GM18511 (cell line): ENCODE data around the gene DNAJB6.

Experiments
- ATAC-seq: cut with Tn5 transposase; IDR thresholded peaks from one replicate; pipeline ENCODE4 v1.9.1; 2021; ENCODE audit warnings: mild to moderate bottlenecking, moderate library complexity; ENCODE audit not compliant: unreplicated experiment

DNAJB6 gene

GRCh38 chr7:157425137-157425731, 88.4 kb downstream of the DNAJB6 start:
- ATAC-seq = no peak

GRCh38 chr7:157425761-157426160, 89.0 kb downstream of the DNAJB6 start:
- no peak for ATAC-seq

DNA sequence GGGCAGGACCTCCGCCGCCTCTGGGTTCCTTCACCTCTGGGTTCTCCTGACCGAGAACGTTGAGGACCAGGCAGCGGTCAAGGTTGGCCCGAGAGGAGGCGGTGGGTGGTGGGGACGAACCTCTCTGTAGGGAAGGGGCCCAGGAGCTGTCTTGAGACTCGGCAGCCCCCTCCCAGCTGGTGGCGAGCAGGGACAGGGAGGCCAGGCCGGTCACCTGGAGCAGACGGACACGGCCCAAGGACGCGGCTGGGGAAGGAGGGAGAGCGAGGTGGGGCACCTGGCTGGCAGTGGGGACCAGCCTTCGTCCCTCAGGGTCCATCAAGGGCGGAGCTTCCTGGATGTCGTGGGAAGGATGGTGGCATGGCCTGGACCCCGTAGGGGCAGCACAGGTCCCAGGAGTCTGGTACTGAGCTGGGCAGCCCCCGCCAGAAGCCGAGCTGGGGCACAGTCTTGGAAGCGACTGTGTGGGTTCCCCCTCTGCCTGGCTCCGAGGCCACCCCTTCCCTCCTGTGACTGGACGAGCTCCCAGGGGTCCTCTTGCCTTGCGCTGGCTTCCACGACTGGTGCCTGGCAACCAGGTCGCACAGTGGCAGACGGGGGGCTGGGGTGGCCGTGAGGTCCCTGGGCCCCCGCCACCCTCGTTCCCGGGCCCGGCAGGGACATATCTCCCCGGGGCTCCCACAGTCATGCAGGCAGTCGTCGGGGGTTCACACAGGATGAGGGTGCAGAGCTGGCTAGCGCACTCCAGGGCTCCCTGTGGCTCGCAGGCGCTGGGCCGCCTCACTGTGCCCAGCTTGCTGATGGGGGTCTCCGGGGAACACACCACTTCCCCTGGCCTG, 89.9 kb downstream of the DNAJB6 start:
- ATAC-seq = no peak

DNA sequence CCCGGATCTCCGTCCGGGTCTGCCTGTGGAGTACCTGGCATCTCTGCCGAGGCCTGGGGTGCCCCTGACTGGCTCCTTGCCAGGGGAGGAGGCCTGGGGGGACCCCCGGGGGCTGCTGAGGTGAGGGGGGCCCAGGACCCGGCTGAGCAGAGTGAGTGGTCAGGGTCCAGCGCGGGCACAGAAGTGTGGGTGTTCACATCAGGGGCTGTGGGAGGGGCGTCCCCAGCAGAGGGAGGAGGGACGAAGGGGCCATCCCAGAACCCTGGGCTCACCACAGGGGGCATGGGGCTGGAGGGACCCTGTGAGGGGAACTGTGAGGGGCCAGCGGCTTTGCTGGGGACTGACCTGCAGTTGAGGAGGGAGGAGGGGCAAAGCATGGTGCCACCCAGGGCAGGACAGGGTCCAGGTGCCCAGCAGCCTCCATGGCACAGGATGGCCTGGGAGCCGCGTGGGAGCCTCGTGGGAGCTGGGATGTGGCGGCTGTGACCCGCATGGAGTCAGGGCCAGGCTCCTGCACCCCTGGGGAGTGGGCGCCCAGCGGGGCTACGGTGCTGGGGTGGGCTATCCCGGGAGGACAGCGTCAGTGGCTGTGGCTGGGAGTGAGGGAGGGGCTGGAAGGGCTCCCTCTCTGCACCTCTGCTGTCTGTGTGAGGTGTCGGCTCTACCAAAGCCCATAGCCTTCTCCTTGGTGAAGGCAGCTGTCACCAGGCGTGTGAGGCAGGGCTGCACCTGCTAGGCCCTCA, 91.2 kb downstream of the DNAJB6 start:
- ATAC-seq = no peak

DNA sequence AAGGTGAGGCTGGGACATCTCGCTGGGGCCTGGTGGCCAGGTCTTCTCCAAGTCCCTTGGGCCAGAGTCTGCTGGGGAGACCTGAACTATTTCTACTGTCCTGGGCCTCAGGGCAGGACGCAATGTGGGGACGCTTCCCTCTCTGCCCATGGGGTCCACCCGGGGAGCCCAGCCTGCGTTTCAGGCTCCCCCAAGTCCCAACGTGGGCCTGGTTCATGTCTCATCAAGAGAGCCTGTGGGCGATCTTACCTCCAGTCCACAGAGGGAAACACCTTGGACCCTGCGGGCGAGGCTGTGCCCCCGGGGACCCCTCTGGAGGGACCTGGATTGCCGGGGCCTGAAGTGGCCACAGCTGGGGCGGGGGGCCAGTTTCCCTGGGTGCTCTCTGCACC, 91.7 kb downstream of the DNAJB6 start:
- ATAC-seq = no peak

DNA sequence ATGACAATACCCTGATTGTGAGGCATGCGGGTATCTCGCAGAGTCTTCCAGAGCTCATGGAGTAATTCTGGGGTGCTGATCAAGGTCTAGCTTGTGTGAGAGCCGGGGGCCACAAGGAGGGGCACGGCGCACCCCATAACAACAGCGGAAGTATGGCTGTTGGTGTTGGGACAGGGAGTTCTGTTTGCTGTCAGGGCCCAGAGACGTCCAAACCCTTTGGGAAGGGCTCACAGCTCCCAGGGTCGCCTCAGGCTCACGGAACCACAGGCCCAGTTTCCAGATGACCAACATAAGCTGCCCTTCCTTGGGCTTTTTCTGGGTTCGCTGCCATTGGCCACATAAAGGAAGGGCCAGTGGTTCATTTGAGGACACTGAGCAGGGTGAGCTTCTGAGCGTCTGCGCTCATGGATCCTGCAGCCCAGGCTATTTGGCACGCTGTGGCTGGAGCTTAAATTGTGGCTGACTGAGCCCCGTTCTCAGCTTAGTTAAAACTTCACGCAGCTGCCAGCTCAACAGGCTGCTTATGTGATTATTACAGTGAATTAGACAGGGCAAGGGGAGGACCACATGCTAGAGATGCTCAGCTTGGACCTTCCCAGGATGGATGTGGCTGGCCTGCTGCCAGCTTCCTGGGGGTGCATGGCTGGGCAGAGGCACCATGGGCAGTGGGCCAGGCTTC, 92.3 kb downstream of the DNAJB6 start:
- no peak for ATAC-seq

GRCh38 chr7:157429680-157430224, 92.9 kb downstream of the DNAJB6 start:
- no peak for ATAC-seq

GRCh38 chr7:157430721-157431120, 93.9 kb downstream of the DNAJB6 start:
- no peak for ATAC-seq

GRCh38 chr7:157431173-157431950, 94.6 kb downstream of the DNAJB6 start:
- no peak for ATAC-seq

- ATAC-seq = no peak
Observed at GRCh38 chr7:157431951-157432540, 95.2 kb downstream of the DNAJB6 start.

DNA sequence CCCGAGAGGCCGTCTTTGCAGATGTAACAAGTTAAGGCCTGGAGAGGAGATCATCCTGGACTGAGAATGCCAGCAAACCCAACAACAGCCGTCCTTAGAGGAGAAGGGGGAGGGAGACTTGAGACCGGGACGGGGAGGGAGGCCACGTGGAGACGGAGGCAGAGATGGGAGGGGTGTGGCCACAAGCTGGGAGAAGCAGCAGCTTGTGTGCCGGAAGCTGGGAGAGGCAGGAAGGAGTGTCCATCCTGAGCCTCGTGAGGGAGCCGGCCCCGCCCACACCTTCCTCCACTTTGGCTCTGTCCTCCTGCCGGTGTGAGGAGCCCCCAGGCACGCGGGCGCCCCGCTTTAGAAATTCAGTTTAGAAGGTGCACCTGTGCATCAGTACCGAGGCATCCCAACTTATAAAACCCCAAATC, 95.7 kb downstream of the DNAJB6 start:
- ATAC-seq = peak; percentile 29

DNA sequence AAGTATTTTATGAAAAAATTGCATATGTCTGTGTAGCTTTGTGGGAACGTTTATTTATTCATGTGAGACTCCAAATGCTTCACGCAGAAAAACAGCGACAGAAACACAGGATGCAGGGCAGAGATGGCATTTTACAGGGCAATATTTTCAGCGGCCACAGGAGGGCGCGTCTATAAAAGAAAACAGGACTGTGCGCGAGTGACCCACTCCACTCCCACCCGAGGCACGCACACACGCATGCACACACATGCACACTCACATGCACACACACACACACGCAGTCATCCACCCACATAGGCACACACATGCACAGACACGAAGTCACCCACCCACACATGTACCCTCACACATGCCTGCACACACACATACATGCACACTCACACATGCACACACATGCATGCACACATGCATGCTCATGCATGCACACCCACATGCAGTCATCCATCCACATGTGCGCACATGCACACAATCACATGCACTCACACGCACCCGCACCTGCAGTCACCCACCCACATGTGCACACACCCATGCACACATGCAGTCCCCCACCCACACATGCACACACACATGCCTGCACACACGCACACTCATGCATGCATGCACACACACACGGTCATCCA, 96.3 kb downstream of the DNAJB6 start:
- ATAC-seq = peak; percentile 71

DNA sequence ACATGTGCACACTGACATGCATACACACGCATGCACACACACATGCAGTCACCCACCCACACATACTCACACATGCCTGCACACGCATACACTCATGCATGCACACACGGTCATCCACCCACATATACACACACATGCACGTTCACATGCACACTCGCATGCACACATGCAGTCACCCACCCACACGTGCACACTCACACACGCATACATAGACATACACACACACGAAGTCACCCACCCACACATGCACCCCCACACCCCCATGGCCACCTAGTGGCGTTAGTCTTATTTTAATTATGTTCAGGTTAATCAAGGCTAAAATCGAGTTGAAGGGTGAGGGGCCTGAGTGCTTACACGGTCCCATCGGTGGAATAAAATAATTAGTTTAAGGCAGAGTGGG, 96.8 kb downstream of the DNAJB6 start:
- no peak for ATAC-seq

DNA sequence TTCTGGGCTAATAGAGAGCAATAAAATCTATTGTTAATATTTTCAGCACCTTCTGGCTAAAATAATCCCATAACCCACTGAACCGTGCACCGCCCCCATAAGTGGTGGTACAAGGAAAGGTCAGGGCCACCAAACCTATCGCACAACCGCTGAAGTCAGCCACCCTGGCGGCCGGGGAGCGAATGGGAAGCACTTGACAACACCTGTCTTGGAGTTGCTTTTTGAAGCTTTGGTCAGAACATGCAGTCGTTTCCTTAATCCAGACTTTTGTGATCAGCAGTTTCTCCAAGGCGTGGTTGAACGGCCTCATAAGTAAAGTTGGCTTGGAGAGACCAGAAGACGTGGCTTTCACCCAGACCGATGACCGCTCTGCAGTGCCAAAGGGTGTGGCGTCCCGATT, 97.4 kb downstream of the DNAJB6 start:
- ATAC-seq = no peak

DNA sequence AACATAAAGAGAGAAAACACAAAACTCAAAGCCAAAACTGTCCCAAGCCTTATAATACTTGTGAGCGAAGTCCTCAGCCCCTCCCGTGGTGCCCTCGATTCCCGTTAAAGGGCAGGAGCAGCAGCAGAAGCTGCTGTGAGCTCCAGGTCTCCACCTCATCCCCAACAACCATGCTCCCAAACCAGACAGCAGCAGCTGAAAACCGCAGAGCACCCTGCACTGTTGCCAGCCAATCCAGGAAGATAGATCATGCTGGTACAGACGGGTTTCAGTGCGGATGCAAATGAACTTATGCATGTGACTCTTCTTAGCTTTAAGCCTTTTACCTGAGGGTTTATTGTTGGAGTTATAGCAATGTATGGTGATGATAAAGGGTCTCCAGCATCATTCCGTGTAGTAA, 97.9 kb downstream of the DNAJB6 start:
- no peak for ATAC-seq

DNA sequence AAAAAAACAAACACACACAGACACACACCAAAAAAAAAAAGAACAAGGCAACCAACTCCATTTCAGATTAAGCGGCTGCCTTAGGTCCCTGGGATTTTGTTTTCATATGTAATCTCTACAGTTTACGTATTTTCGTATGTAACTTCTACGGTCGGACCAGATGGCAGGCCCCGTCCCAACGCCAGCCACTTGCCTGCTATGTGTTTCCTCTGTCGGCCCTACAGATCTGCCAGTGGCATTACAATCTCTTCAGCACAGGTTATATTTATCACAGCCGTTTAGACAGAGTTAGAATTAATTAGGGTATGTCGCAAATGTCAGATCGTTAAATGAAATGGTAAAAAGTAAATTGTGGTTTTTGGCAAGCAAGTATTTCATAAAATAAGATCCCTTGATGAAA, 99.3 kb downstream of the DNAJB6 start:
- no peak for ATAC-seq

- no peak for ATAC-seq
Observed at GRCh38 chr7:157436763-157437480, 100.1 kb downstream of the DNAJB6 start.

- ATAC-seq = no peak
Observed at GRCh38 chr7:157437519-157438061, 100.8 kb downstream of the DNAJB6 start.
